MM.1S (cell line): ENCODE results near the gene XPR1.

Experiments used
- EZH2 ChIP-seq: fragments of 300-600 bp; sonication (generic); optimal IDR thresholded peaks from 2 replicates; pipeline ENCODE3; 2017; ENCODE audit warnings: low read depth, mild to moderate bottlenecking, antibody characterized with exemption, low read length, mixed read lengths
- EZH2phosphoT487 ChIP-seq: fragments of 300-600 bp; sonication (generic); IDR thresholded peaks from 2 replicates; pipeline ENCODE4 v1.6.1; 2018; ENCODE audit warnings: antibody characterized with exemption, low read length
- TF ChIP-seq, protein P1 (sequence below): fragments of 300-600 bp; sonication (generic); IDR thresholded peaks from 2 replicates; pipeline ENCODE4 v1.5.1; 2016; ENCODE audit warnings: antibody characterized with exemption, low read length, mixed read lengths

- TF ChIP-seq, protein P1, sequence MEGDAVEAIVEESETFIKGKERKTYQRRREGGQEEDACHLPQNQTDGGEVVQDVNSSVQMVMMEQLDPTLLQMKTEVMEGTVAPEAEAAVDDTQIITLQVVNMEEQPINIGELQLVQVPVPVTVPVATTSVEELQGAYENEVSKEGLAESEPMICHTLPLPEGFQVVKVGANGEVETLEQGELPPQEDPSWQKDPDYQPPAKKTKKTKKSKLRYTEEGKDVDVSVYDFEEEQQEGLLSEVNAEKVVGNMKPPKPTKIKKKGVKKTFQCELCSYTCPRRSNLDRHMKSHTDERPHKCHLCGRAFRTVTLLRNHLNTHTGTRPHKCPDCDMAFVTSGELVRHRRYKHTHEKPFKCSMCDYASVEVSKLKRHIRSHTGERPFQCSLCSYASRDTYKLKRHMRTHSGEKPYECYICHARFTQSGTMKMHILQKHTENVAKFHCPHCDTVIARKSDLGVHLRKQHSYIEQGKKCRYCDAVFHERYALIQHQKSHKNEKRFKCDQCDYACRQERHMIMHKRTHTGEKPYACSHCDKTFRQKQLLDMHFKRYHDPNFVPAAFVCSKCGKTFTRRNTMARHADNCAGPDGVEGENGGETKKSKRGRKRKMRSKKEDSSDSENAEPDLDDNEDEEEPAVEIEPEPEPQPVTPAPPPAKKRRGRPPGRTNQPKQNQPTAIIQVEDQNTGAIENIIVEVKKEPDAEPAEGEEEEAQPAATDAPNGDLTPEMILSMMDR: no peak
- TF ChIP-seq EZH2: no peak
- TF ChIP-seq EZH2phosphoT487: no peak
Measured at GRCh38 chr1:180924939-180925338, 293.1 kb downstream of the XPR1 start.
